Endodermal cell (in vitro differentiated cells): ENCODE results near the gene MAP3K2. TPM values are rescaled to one million over a fixed set of nuclear protein-coding genes. Genes with fewer than 3 reads are reported as not detected.

Experiments used
- DNase-seq: peaks from one replicate; pipeline ENCODE4 v3.0.0-alpha.2; 2017
- H3K27ac ChIP-seq: 2 replicates; pipeline ENCODE4 v1.5.1; 2013; ENCODE audit warnings: mild to moderate bottlenecking, low read depth, low read length, moderate library complexity
- H3K27me3 ChIP-seq: 2 replicates; pipeline ENCODE4 v1.6.1; 2013; ENCODE audit warnings: mild to moderate bottlenecking, low read length, moderate library complexity; ENCODE audit not compliant: insufficient read depth, control insufficient read depth, poor library complexity, severe bottlenecking
- H3K36me3 ChIP-seq: 2 replicates; pipeline ENCODE4 v1.7.0; 2013; ENCODE audit warnings: mild to moderate bottlenecking, low read length, moderate library complexity; ENCODE audit not compliant: control insufficient read depth, insufficient read depth
- H3K4me1 ChIP-seq: one replicate; pipeline ENCODE4 v1.7.0; 2013; ENCODE audit warnings: low read length; ENCODE audit not compliant: control insufficient read depth, insufficient read depth
- H3K4me3 ChIP-seq: 2 replicates; pipeline ENCODE4 v1.5.1; 2013; ENCODE audit warnings: mild to moderate bottlenecking, low read length, moderate library complexity
- H3K9ac ChIP-seq: 2 replicates; pipeline ENCODE4 v1.6.1; 2013; ENCODE audit warnings: mild to moderate bottlenecking, low read length, moderate library complexity; ENCODE audit not compliant: poor library complexity, severe bottlenecking; ENCODE audit errors: extremely low read depth
- H3K9me3 ChIP-seq: 2 replicates; pipeline ENCODE4 v1.6.1; 2013; ENCODE audit warnings: mild to moderate bottlenecking, low read length, moderate library complexity; ENCODE audit not compliant: control insufficient read depth
- H3K27ac Mint-ChIP-seq: 2 replicates; pipeline ENCODE4 v1.8.0; 2020; ENCODE audit warnings: mixed read lengths
- H3K27me3 Mint-ChIP-seq: 2 replicates; pipeline ENCODE4 v1.8.0; 2021; ENCODE audit warnings: mild to moderate bottlenecking, mixed read lengths; ENCODE audit not compliant: insufficient read depth
- H3K36me3 Mint-ChIP-seq: 2 replicates; pipeline ENCODE4 v1.8.0; 2020; ENCODE audit warnings: low read depth, mixed read lengths
- H3K4me1 Mint-ChIP-seq: 2 replicates; pipeline ENCODE4 v1.8.0; 2020; ENCODE audit warnings: mixed read lengths
- H3K4me3 Mint-ChIP-seq: 2 replicates; pipeline ENCODE4 v1.8.0; 2020; ENCODE audit warnings: mild to moderate bottlenecking, moderate library complexity, mixed read lengths
- H3K9me3 Mint-ChIP-seq: 2 replicates; pipeline ENCODE4 v1.8.0; 2020; ENCODE audit warnings: mild to moderate bottlenecking, mixed read lengths
- WGBS, 2 experiments: methylation state at CpG; one replicate each; pipeline versions ENCODE4 v1.1.5 to v1.1.7; 2013; ENCODE audit warnings: missing lambda C conversion rate in 2 of 2, mixed read lengths in 1 of 2; ENCODE audit not compliant: insufficient coverage in 1 of 2, insufficient read length in 1 of 2; 5-methylcytosine and 5-hydroxymethylcytosine counted together
- microRNA-seq: library from miRNA; unstranded; fragments of <30 nt; microRNA quantifications from one replicate; pipeline ENCODE4 v1.2.0, GENCODE V29; 2020; ENCODE audit warnings: borderline microRNAs expressed
- total RNA-seq, 2 donors: library from RNA; stranded (reverse); fragmentation: NEBNext Ultra II Directional in 1 of 2; extraction: Animal tissue kit (Norgen Biotek cat#: 25700) in 1 of 2; gene quantifications; 2 replicates in 1 of 2; 3 replicates in 1 of 2; pipeline ENCODE4 v1.2.1, GENCODE V29; 2021
- TF ChIP-seq, protein P1 (sequence below): fragments of 200-600 bp; sonication (generic); conservative IDR thresholded peaks from 2 replicates; pipeline ENCODE4 v1.5.0; 2021; ENCODE audit warnings: antibody characterized with exemption, mild to moderate bottlenecking

MAP3K2 gene
- total RNA-seq, 2 donors from 2014 or later: 27.9 to 31.6 TPM

GRCh38 chr2:127254386-127254981 lies 133.3 kb downstream of the MAP3K2 start:
- WGBS, 2 experiments: 90 to 94% methylated on average over 2 to 5 of the region's 7 CpGs
- H3K27me3 Mint-ChIP-seq: no peaks in the 10 kb centered on the region
- TF ChIP-seq, protein P1, sequence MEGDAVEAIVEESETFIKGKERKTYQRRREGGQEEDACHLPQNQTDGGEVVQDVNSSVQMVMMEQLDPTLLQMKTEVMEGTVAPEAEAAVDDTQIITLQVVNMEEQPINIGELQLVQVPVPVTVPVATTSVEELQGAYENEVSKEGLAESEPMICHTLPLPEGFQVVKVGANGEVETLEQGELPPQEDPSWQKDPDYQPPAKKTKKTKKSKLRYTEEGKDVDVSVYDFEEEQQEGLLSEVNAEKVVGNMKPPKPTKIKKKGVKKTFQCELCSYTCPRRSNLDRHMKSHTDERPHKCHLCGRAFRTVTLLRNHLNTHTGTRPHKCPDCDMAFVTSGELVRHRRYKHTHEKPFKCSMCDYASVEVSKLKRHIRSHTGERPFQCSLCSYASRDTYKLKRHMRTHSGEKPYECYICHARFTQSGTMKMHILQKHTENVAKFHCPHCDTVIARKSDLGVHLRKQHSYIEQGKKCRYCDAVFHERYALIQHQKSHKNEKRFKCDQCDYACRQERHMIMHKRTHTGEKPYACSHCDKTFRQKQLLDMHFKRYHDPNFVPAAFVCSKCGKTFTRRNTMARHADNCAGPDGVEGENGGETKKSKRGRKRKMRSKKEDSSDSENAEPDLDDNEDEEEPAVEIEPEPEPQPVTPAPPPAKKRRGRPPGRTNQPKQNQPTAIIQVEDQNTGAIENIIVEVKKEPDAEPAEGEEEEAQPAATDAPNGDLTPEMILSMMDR: no peak

More at GRCh38 chr2:127254386-127254981, 133.3 kb downstream of the MAP3K2 start:
- no peak overlapping the region for H3K4me3 ChIP-seq
- no peak overlapping the region for H3K27ac ChIP-seq
- Mint-ChIP-seq H3K9me3 (no peaks in the 10 kb centered on the region), H3K36me3 (peaks cover 36% of the 10 kb centered on the region), H3K4me3 (no peak overlapping the region), H3K27ac (no peak overlapping the region), H3K4me1 (no peaks in the 10 kb centered on the region)
- H3K27me3 ChIP-seq: no peaks in the 10 kb centered on the region
- no peak for DNase-seq
- H3K36me3 ChIP-seq: peaks cover 31% of the 10 kb centered on the region
- no peaks in the 10 kb centered on the region for H3K4me1 ChIP-seq
- H3K9ac ChIP-seq: no peak overlapping the region
- H3K9me3 ChIP-seq: no peaks in the 10 kb centered on the region

Small RNA genes within 50 kb of the gene (microRNA-seq; reads per million reads assigned to microRNA genes)
- gene MIR4783: not detected

Other genes starting within 250 kb of the MAP3K2 start
- 1 to 10 TPM; 4.4 to 4.9 TPM for gene CYP27C1, start 167.7 kb downstream of the MAP3K2 start, total RNA-seq
- gene ERCC3, start 93.8 kb downstream of the MAP3K2 start, total RNA-seq: 10 to 100 TPM; 64.5 to 72.6 TPM
- gene PROC, start 30.5 kb upstream of the MAP3K2 start, total RNA-seq: under 1 TPM; 0.46 to 0.51 TPM
- gene IWS1, start 138.5 kb upstream of the MAP3K2 start, total RNA-seq: 100 to 1,000 TPM in 1 of 2 donors, 10 to 100 TPM in 1; 91.4 to 107 TPM
- gene MYO7B, start 147.7 kb upstream of the MAP3K2 start, total RNA-seq: under 1 TPM in 1 of 2 donors, not detected in 1; 0.11 TPM